Stimulated activated CD8-positive, alpha-beta memory T cell treated with anti-CD3 and anti-CD28 coated beads, Interleukin-4, amount 100 ng/mL, for 48 hours (primary cell): ENCODE data around the gene STARD6.
"Not testable (repeated sequence)": the region's sequence is repeated elsewhere in the genome, so short reads cannot be mapped to it uniquely, and the experiment has no call there.

Experiments used
- DNase-seq: peaks from one replicate; pipeline ENCODE4 v3.0.0-alpha.2; 2020

The STARD6 gene

GRCh38 chr18:54357660-54358494, at the start of gene STARD6, which contains the start of gene C18orf54:
Gene STARD6 (minus strand): TSS chr18:54357858. CDS start chr18:54354573, 3,285 bp downstream.
Gene C18orf54 (plus strand): TSS chr18:54357906. CDS start chr18:54360573, 2,667 bp downstream.
- DNase-seq: peak; percentile 88

- DNase-seq: no peak
Observed at GRCh38 chr18:54405290-54405689, 47.6 kb upstream of the STARD6 start.

GRCh38 chr18:54396760-54397159, 39.1 kb upstream of the STARD6 start:
- DNase-seq: no peak

GRCh38 chr18:54393648-54394294, 36.1 kb upstream of the STARD6 start:
- no peak for DNase-seq

- DNase-seq: no peak
Observed at GRCh38 chr18:54392543-54393023, 34.9 kb upstream of the STARD6 start.

- no peak for DNase-seq
Observed at GRCh38 chr18:54390838-54391237, 33.2 kb upstream of the STARD6 start.

- DNase-seq: no peak
Observed at GRCh38 chr18:54389143-54389505, 31.5 kb upstream of the STARD6 start.

- peak; percentile 51 for DNase-seq
Observed at GRCh38 chr18:54388203-54389142, 30.8 kb upstream of the STARD6 start.

- no peak for DNase-seq
Observed at GRCh38 chr18:54387631-54388030, 30.0 kb upstream of the STARD6 start.

- not testable (repeated sequence) for DNase-seq
Observed at GRCh38 chr18:54386800-54387495, 29.3 kb upstream of the STARD6 start.

GRCh38 chr18:54386043-54386442, 28.4 kb upstream of the STARD6 start:
- DNase-seq: no peak

GRCh38 chr18:54382733-54383252, 25.1 kb upstream of the STARD6 start:
- no peak for DNase-seq

- no peak for DNase-seq
Observed at GRCh38 chr18:54382076-54382475, 24.4 kb upstream of the STARD6 start.

- DNase-seq: no peak
Observed at GRCh38 chr18:54381640-54382039, 24.0 kb upstream of the STARD6 start.

GRCh38 chr18:54378057-54378456, 20.4 kb upstream of the STARD6 start:
- DNase-seq: no peak

- no peak for DNase-seq
Observed at GRCh38 chr18:54360406-54360805, 2.7 kb upstream of the STARD6 start.

GRCh38 chr18:54359233-54359632, 1.6 kb upstream of the STARD6 start:
- no peak for DNase-seq

- DNase-seq: no peak
Observed at GRCh38 chr18:54358495-54359040, 910 bp upstream of the STARD6 start.

GRCh38 chr18:54357082-54357659, 487 bp downstream of the STARD6 start:
- no peak for DNase-seq

GRCh38 chr18:54351186-54351585, 6.5 kb downstream of the STARD6 start:
- DNase-seq: no peak

- no peak for DNase-seq
Observed at GRCh38 chr18:54338230-54338629, 19.4 kb downstream of the STARD6 start.
